Stimulated activated CD4-positive, alpha-beta T cell treated with anti-CD3 and anti-CD28 coated beads, TNF-alpha, amount 100 ng/mL, for 1 hour (primary cell): ENCODE results near the gene SLC16A1.
"Not testable (repeated sequence)": the region's sequence is repeated elsewhere in the genome, so short reads cannot be mapped to it uniquely, and the experiment has no call there.

Experiments
- DNase-seq, 3 donors: peaks; one replicate each; pipeline ENCODE4 v3.0.0-alpha.2; 2020; ENCODE audit warnings: low read depth in 3 of 3, low spot score in 1 of 3

Gene SLC16A1

GRCh38 chr1:112973788-112974187 is 17.8 kb upstream of the SLC16A1 start:
- no peak for DNase-seq

GRCh38 chr1:112971006-112971405 is 15.0 kb upstream of the SLC16A1 start:
- DNase-seq, result no peak

GRCh38 chr1:112964347-112964746 is 8.4 kb upstream of the SLC16A1 start:
- DNase-seq, result no peak

- DNase-seq, result no peak
Observed at GRCh38 chr1:112961072-112961471, 5.1 kb upstream of the SLC16A1 start.

- no peak for DNase-seq
Observed at GRCh38 chr1:112960384-112960783, 4.4 kb upstream of the SLC16A1 start.

- not testable (repeated sequence) for DNase-seq
Observed at GRCh38 chr1:112958236-112958635, 2.2 kb upstream of the SLC16A1 start.

- peak in 2 of 3 donors; percentile 6 to 12 for DNase-seq
Observed at GRCh38 chr1:112957133-112957812, 1.3 kb upstream of the SLC16A1 start.

- peak in 2 of 3 donors; percentile 8 to 32 for DNase-seq
Observed at GRCh38 chr1:112956544-112957132, 642 bp upstream of the SLC16A1 start.

GRCh38 chr1:112954945-112955772 is 837 bp downstream of the SLC16A1 start:
- DNase-seq, result peak in 2 of 3 donors; percentile 1 to 32

- no peak for DNase-seq
Observed at GRCh38 chr1:112954017-112954650, 1.9 kb downstream of the SLC16A1 start.

GRCh38 chr1:112950426-112950825 is 5.6 kb downstream of the SLC16A1 start:
- DNase-seq, result no peak

GRCh38 chr1:112946683-112947082 is 9.3 kb downstream of the SLC16A1 start:
- no peak for DNase-seq

GRCh38 chr1:112939810-112940209 is 16.2 kb downstream of the SLC16A1 start:
- no peak for DNase-seq

GRCh38 chr1:112938210-112938609 is 17.8 kb downstream of the SLC16A1 start:
- no peak for DNase-seq

- DNase-seq, result no peak
Observed at GRCh38 chr1:112937495-112937894, 18.5 kb downstream of the SLC16A1 start.

GRCh38 chr1:112937070-112937469 is 18.9 kb downstream of the SLC16A1 start:
- no peak for DNase-seq

GRCh38 chr1:112935461-112936111 is 20.4 kb downstream of the SLC16A1 start:
- no peak for DNase-seq

GRCh38 chr1:112934577-112934976 is 21.4 kb downstream of the SLC16A1 start:
- no peak for DNase-seq

GRCh38 chr1:112933820-112934571 is 22.0 kb downstream of the SLC16A1 start:
- no peak for DNase-seq

- no peak for DNase-seq
Observed at GRCh38 chr1:112929979-112930378, 26.0 kb downstream of the SLC16A1 start.
